PC-9 (cell line): ENCODE results near the gene CTNND2.

Experiments used
- EZH2 ChIP-seq: fragments of 200-600 bp; sonication (generic); IDR thresholded peaks from 2 replicates; pipeline ENCODE4 v1.8.0; 2017; ENCODE audit warnings: antibody characterized with exemption, low read depth
- TF ChIP-seq, protein P1 (sequence below): fragments of 200-600 bp; sonication (generic); conservative IDR thresholded peaks from 2 replicates; pipeline ENCODE4 v1.6.1; 2017; ENCODE audit warnings: mixed run types, antibody characterized with exemption, mild to moderate bottlenecking, moderate library complexity

GRCh38 chr5:11372191-11372590 is 532.1 kb downstream of the CTNND2 start:
- TF ChIP-seq, protein P1, sequence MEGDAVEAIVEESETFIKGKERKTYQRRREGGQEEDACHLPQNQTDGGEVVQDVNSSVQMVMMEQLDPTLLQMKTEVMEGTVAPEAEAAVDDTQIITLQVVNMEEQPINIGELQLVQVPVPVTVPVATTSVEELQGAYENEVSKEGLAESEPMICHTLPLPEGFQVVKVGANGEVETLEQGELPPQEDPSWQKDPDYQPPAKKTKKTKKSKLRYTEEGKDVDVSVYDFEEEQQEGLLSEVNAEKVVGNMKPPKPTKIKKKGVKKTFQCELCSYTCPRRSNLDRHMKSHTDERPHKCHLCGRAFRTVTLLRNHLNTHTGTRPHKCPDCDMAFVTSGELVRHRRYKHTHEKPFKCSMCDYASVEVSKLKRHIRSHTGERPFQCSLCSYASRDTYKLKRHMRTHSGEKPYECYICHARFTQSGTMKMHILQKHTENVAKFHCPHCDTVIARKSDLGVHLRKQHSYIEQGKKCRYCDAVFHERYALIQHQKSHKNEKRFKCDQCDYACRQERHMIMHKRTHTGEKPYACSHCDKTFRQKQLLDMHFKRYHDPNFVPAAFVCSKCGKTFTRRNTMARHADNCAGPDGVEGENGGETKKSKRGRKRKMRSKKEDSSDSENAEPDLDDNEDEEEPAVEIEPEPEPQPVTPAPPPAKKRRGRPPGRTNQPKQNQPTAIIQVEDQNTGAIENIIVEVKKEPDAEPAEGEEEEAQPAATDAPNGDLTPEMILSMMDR = no peak
- TF ChIP-seq EZH2 = no peak
